Measurements from ENCODE around the gene PLCG2.
"Not testable (repeated sequence)": the region's sequence is repeated elsewhere in the genome, so short reads cannot be mapped to it uniquely, and the experiment has no call there.

The PLCG2 gene

GRCh38 chr16:82004601-82005000 lies 225.5 kb downstream of the PLCG2 start:
- no peak for DNase-seq (ENCODE audit: low read depth)

- DNase-seq (ENCODE audit: low read depth): no peak
These were observed 226.1 kb downstream of the PLCG2 start for GRCh38 chr16:82005027-82005830.

- DNase-seq (ENCODE audit: low read depth): no peak
These were observed 226.9 kb downstream of the PLCG2 start for GRCh38 chr16:82006036-82006435.

- no peak for DNase-seq (ENCODE audit: low read depth)
These were observed 228.1 kb downstream of the PLCG2 start for GRCh38 chr16:82007189-82007588.

- no peak for DNase-seq (ENCODE audit: low read depth)
These were observed 230.0 kb downstream of the PLCG2 start for GRCh38 chr16:82008957-82009592.

- not testable (repeated sequence) for DNase-seq (ENCODE audit: low read depth)
These were observed 230.7 kb downstream of the PLCG2 start for GRCh38 chr16:82009789-82010188.

- DNase-seq (ENCODE audit: low read depth): no peak
These were observed 231.6 kb downstream of the PLCG2 start for GRCh38 chr16:82010649-82011048.

GRCh38 chr16:82011199-82011641 lies 232.1 kb downstream of the PLCG2 start, which contains the start of gene SDR42E1:
Gene SDR42E1 (minus strand): TSS chr16:82011470. CDS start chr16:82000858, 10,612 bp downstream.
- peak; percentile 43 for DNase-seq (ENCODE audit: low read depth)

Measured in stimulated activated CD8-positive, alpha-beta memory T cell treated with anti-CD3 and anti-CD28 coated beads, Interleukin-12 subunit alpha, Interleukin-12 subunit beta, amount 100 ng/mL, for 4 hours (primary cell).